ENCODE results near the gene SENP7. TPM values are rescaled to one million over a fixed set of nuclear protein-coding genes. Genes with fewer than 3 reads are reported as not detected.

The SENP7 gene
- total RNA-seq, 1 experiment from 2014 or later = 7.9 TPM

GRCh38 chr3:101530686-101531047 is 17.7 kb upstream of the SENP7 start (continued):
- TF ChIP-seq REST (IDR thresholded peaks at IDR 0.05; ENCODE audit: low read depth) (no peak), YY1 (IDR thresholded peaks at IDR 0.05; ENCODE audit: extremely low read depth, insufficient replicate concordance, low read depth, low read length) (no peak), MAX (IDR thresholded peaks at IDR 0.05) (no peak), EZH2 (IDR thresholded peaks at IDR 0.05) (no peak)

- no peak overlapping the region for H3K27ac ChIP-seq (ENCODE audit: low read depth, low read length)
- BruUV-seq (replicated peaks) = no TSS peak
- H4K20me1 ChIP-seq (ENCODE audit: insufficient read depth) = no peaks in the 10 kb centered on the region
- no peak overlapping the region for H3K4me2 ChIP-seq (ENCODE audit: low read length)
- ChIA-PET POLR2A (no interaction called here), CTCF (no interaction called here), RAD21 (ENCODE audit: low non-redundant PET in 1 of 2, low total read pairs in 2 of 2, uncharacterized antibody in 2 of 2, unreplicated experiment in 2 of 2) (no interaction called here)
- no peaks in the 10 kb centered on the region for H3K9me2 ChIP-seq (ENCODE audit: insufficient read depth)
- H3K36me3 ChIP-seq (ENCODE audit: control insufficient read depth in 1 of 2, insufficient read depth in 2 of 2, low read length in 2 of 2) = no peaks in the 10 kb centered on the region
- no peaks in the 10 kb centered on the region for H3K9me3 ChIP-seq (ENCODE audit: control insufficient read depth in 1 of 2, insufficient read depth in 1 of 2, low read depth in 1 of 2, low read length in 2 of 2)
- H3K9ac ChIP-seq (ENCODE audit: low read length) = no peak overlapping the region
- H2AFZ ChIP-seq (ENCODE audit: low read depth, low read length, poor library complexity, severe bottlenecking) = no peak overlapping the region
- no peaks in the 10 kb centered on the region for H3K79me2 ChIP-seq (ENCODE audit: insufficient read depth, low read length)
- H3K4me1 ChIP-seq (ENCODE audit: control insufficient read depth in 1 of 2, insufficient read depth in 2 of 2, low read length in 2 of 2) = no peaks in the 10 kb centered on the region
- H3K27me3 ChIP-seq (ENCODE audit: insufficient read depth, low read length) = no peaks in the 10 kb centered on the region
- no peak overlapping the region for H3K4me3 ChIP-seq (replicated peaks in 1 of 2; ENCODE audit: low read depth in 1 of 2, low read length in 2 of 2)
- ATAC-seq (no peak), DNase-seq (ENCODE audit: low read depth, low spot score) (no peak)
- intact Hi-C loops (cut with micrococcal nuclease) = no loop called here
- TF ChIP-seq RAD21 (IDR thresholded peaks at IDR 0.05; ENCODE audit: low read depth) (no peak), JUND (IDR thresholded peaks at IDR 0.05) (no peak), POLR2AphosphoS5 (IDR thresholded peaks at IDR 0.05; ENCODE audit: low read depth, low read length) (no peak), ZFX (IDR thresholded peaks at IDR 0.05) (no peak), EGR1 (IDR thresholded peaks at IDR 0.05; ENCODE audit: low read depth) (no peak), REST (IDR thresholded peaks at IDR 0.05; ENCODE audit: low read depth) (no peak), POLR2A (IDR thresholded peaks at IDR 0.05; ENCODE audit: borderline replicate concordance, extremely low read depth, insufficient read depth, insufficient read length) (no peak), ELF1 (IDR thresholded peaks at IDR 0.05; ENCODE audit: borderline replicate concordance, low read depth) (no peak), SP1 (IDR thresholded peaks at IDR 0.05; ENCODE audit: low read depth) (no peak), MAX (IDR thresholded peaks at IDR 0.05) (no peak), TCF7L2 (IDR thresholded peaks at IDR 0.05; ENCODE audit: borderline replicate concordance, extremely low read depth, insufficient read depth, insufficient read length) (no peak), YY1 (IDR thresholded peaks at IDR 0.05; ENCODE audit: extremely low read depth, insufficient replicate concordance, low read depth, low read length) (no peak), CTCF (IDR thresholded peaks at IDR 0.05 in 2 of 3, conservative IDR thresholded peaks at IDR 0.05 in 1 of 3; ENCODE audit: borderline replicate concordance in 1 of 3, insufficient read depth in 1 of 3, low read depth in 2 of 3, low read length in 2 of 3) (no peak)
Measured at GRCh38 chr3:101529816-101530685, 17.0 kb upstream of the SENP7 start.
